ENCODE results near the gene MAOA. TPM values are rescaled to one million over a fixed set of nuclear protein-coding genes. Genes with fewer than 3 reads are reported as not detected.

MAOA gene
- polyA plus RNA-seq, 2 of the 4 experiments (the other 2 are of a cell fraction): 0.34 to 5.6 TPM

DNA sequence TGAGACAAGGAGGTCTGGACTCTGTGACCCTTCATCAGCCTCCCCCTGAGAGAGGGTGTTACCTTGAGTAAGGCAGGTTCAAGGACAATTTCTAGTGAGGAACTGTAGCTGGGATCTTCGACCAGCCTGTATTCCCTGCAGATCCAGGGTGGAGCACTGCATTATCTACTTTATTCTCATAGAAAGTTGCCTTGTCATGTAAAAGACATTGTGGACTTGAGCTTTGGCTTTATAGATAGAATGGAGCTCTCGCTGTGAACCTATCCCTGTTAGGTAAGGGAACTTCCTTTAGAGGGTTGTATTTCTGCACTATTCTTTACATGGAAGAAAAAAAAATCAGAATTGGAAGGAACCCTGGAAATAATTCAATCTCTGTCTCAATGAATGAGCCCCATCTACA is 91.4 kb downstream of the MAOA start:
- POLR2A ChIA-PET: no interaction called here
- 65% methylated on average over 2 of the region's 2 CpGs for WGBS (ENCODE audit: missing lambda C conversion rate)
- FAIRE-seq: no peak

DNA sequence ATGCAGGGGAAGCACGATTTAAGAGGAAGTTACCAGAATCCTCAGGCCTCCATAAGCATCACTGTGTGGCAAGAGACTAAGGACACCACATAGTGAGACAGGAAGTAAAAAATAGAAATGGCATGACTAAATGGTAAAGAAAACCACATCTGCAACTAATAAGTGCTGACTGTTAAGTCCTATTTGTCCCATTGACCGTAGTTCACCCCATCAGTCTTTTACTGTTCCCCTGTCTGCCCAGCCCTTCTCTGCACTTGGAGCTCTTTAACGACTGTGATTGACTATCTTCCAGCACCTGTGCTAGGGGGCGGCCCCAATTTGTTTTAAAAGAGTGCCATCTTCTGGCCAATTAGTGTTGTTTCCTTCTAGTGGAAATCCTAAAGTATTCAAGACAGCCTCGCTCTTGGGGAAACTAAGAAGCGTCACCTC is 94.2 kb downstream of the MAOA start:
- Histone ChIP-seq H3K4me1 (no peaks in the 10 kb centered on the region), H3K4me3 (no peak overlapping the region), H3K9me3 (no peaks in the 10 kb centered on the region), H3K4me2 (no peak overlapping the region), H3K27ac (no peak overlapping the region)
- ATAC-seq (peak; percentile 85 to 92), DNase-seq (ENCODE audit: low read depth in 1 of 2, low spot score in 1 of 2) (peak; percentile 41 to 55), FAIRE-seq (no peak)
- ChIA-PET POLR2A (no interaction called here), CTCF (interaction anchor here (0.6 to 4.6 kb wide), 20 partner anchors 8 to 401 kb away, joined by 3 to 63 read pairs (median 4); no protein-coding TSS in a partner anchor)
- WGBS (ENCODE audit: missing lambda C conversion rate): 4% methylated on average over 6 of the region's 6 CpGs
- peak; percentile 63 for TF ChIP-seq CTCF (IDR thresholded peaks at IDR 0.05)
- no peak for TF ChIP-seq HMGXB4 (CRISPR knock-in tag; IDR thresholded peaks at IDR 0.05; ENCODE audit: borderline replicate concordance)
- no peak for TF ChIP-seq PHF8 (IDR thresholded peaks at IDR 0.05; ENCODE audit: borderline replicate concordance, low read depth)
- TF ChIP-seq HOXB5 (CRISPR knock-in tag; IDR thresholded peaks at IDR 0.05): no peak
- TF ChIP-seq FOSL2 (IDR thresholded peaks at IDR 0.05): no peak
- no peak for TF ChIP-seq FOSL2 (CRISPR knock-in tag; IDR thresholded peaks at IDR 0.05)
- TF ChIP-seq ELK1 (IDR thresholded peaks at IDR 0.05; ENCODE audit: low read depth, low read length): no peak
- TF ChIP-seq RAD21 (conservative IDR thresholded peaks at IDR 0.05 in 1 of 2, IDR thresholded peaks at IDR 0.05 in 1 of 2): peak; percentile 84 to 85
- no peak for TF ChIP-seq SREBF2 (IDR thresholded peaks at IDR 0.05)
- no peak for TF ChIP-seq KDM5A (IDR thresholded peaks at IDR 0.05)
- TF ChIP-seq GATA3 (IDR thresholded peaks at IDR 0.05; ENCODE audit: borderline replicate concordance): no peak
- TF ChIP-seq RARB (CRISPR knock-in tag; IDR thresholded peaks at IDR 0.05): no peak
- no peak for TF ChIP-seq EP300 (IDR thresholded peaks at IDR 0.05)
- TF ChIP-seq SMC3 (IDR thresholded peaks at IDR 0.05): peak; percentile 84

More for the DNA sequence above, 91.4 kb downstream of the MAOA start:
- no peak overlapping the region for H3K4me2 ChIP-seq
- no peak overlapping the region for H3K4me3 ChIP-seq
- no peak for DNase-seq (ENCODE audit: low read depth in 1 of 2, low spot score in 1 of 2)
- ATAC-seq: no peak
- no peak overlapping the region for H3K27ac ChIP-seq
- no peaks in the 10 kb centered on the region for H3K9me3 ChIP-seq
- TF ChIP-seq EHF (CRISPR knock-in tag; IDR thresholded peaks at IDR 0.05): no peak
- no peak for TF ChIP-seq PHF8 (IDR thresholded peaks at IDR 0.05; ENCODE audit: borderline replicate concordance, low read depth)
- TF ChIP-seq KDM1A (IDR thresholded peaks at IDR 0.05; ENCODE audit: low read depth): no peak
- TF ChIP-seq CHD4 (IDR thresholded peaks at IDR 0.05; ENCODE audit: borderline replicate concordance): no peak
- TF ChIP-seq FOSL2 (IDR thresholded peaks at IDR 0.05): no peak
- TF ChIP-seq FOSL2 (CRISPR knock-in tag; IDR thresholded peaks at IDR 0.05): no peak
- no peak for TF ChIP-seq POLR2A (IDR thresholded peaks at IDR 0.05; ENCODE audit: low read length)
- no peak for TF ChIP-seq ZNF302 (CRISPR knock-in tag; IDR thresholded peaks at IDR 0.05)
- no peak for TF ChIP-seq MAX (IDR thresholded peaks at IDR 0.05)
- no peak for TF ChIP-seq SMC3 (IDR thresholded peaks at IDR 0.05)
- TF ChIP-seq JUN (IDR thresholded peaks at IDR 0.05): no peak
- TF ChIP-seq NR3C1 (IDR thresholded peaks at IDR 0.05): no peak
- no peak for TF ChIP-seq HOXB5 (CRISPR knock-in tag; IDR thresholded peaks at IDR 0.05)
- TF ChIP-seq, protein P1, sequence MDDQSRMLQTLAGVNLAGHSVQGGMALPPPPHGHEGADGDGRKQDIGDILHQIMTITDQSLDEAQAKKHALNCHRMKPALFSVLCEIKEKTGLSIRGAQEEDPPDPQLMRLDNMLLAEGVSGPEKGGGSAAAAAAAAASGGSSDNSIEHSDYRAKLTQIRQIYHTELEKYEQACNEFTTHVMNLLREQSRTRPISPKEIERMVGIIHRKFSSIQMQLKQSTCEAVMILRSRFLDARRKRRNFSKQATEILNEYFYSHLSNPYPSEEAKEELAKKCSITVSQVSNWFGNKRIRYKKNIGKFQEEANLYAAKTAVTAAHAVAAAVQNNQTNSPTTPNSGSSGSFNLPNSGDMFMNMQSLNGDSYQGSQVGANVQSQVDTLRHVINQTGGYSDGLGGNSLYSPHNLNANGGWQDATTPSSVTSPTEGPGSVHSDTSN (IDR thresholded peaks at IDR 0.05): no peak
- TF ChIP-seq RAD21 (conservative IDR thresholded peaks at IDR 0.05 in 1 of 2, IDR thresholded peaks at IDR 0.05 in 1 of 2): no peak
- no peak for TF ChIP-seq NFE2L2 (conservative IDR thresholded peaks at IDR 0.05; ENCODE audit: low read length)
- TF ChIP-seq HEYL (CRISPR knock-in tag; IDR thresholded peaks at IDR 0.05): no peak
- no peak for TF ChIP-seq MAZ (IDR thresholded peaks at IDR 0.05; ENCODE audit: borderline replicate concordance, low read depth, low read length)
- TF ChIP-seq REST (IDR thresholded peaks at IDR 0.05): no peak
- CTCF ChIA-PET: interaction anchor here (1.5 to 2.0 kb wide), 2 partner anchors 188 to 190 kb away, joined by 6 to 8 read pairs; no protein-coding TSS in a partner anchor
- H3K4me1 ChIP-seq: no peaks in the 10 kb centered on the region

All from A549 (cell line).